NCI-H1436 treated with DMSO at 0.1 percent for 48 hours (cell line): ENCODE results near the gene UTY.

Experiments
- DNase-seq: peaks from one replicate; lab custom pipeline; 2025; lab: John Stamatoyannopoulos, UW

UTY gene

DNA sequence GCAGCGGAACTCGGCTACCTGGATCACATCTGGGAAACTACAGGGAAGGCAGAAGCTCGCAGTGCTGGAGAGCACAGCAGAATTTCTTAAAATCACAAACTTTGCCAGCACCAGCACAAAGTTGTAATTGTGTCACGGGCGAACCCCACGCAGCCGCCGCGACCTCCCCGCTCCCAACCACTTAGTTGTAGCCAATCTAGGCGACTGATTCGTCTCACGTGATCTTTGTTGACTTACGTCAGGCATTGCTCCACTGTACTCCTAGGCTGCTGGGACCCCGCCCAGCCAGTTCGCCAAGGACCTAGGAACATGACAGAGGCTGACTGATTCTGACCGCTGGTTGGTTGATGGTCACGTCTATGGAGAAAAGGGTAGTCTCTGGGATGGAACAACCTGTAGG, at the start of gene UTY:
TSS of gene UTY (minus strand) at position 206 of the 400 bp plus-strand sequence. CDS start 368 bp downstream, outside the sequence.
- DNase-seq = no peak

GRCh38 chrY:13520474-13520873, 40.6 kb upstream of the UTY start:
- no peak for DNase-seq

DNA sequence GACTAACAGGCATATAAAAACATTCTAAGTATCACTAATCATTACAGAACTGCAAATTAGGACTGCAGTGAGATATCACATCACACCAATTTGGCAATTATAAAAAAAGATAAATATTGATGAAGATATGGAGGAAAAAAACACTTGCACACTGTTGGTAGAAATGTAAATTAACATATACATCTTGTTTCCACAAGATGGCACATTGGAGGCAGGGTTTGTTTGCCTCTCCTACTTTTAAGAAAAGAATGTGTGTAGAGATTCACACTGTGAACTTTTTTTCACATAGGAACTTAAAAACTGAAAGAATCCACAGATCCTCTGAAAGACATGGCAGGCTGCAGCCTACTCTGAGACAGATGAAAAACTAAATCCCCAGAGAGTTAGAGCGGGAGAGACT, 21.4 kb upstream of the UTY start:
- no peak for DNase-seq

- DNase-seq = no peak
Measured at GRCh38 chrY:13493737-13494136, 13.9 kb upstream of the UTY start.

GRCh38 chrY:13492408-13492807, 12.6 kb upstream of the UTY start:
- no peak for DNase-seq

DNA sequence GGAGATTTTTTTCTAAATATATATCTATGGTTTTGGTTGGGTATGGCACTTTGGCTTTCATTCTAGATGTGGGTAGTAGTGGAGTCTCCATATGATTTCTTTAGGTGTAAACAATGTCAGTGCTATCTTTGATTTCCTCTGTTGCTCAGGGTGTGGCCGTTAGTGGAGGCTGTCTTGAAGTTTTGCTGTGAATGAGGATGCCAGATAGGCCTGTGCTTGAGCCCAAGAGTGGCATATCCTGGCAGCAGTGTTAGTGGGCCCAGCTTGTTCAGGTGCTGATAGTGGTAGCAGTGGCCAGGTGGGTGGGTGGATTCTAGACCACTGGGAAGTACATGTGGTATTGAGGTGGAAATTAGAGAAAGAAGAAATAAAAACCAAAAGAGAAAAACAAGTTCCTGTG, 8.9 kb upstream of the UTY start:
- DNase-seq = no peak

- DNase-seq = no peak
Measured at GRCh38 chrY:13479121-13479711, 617 bp downstream of the UTY start.

DNA sequence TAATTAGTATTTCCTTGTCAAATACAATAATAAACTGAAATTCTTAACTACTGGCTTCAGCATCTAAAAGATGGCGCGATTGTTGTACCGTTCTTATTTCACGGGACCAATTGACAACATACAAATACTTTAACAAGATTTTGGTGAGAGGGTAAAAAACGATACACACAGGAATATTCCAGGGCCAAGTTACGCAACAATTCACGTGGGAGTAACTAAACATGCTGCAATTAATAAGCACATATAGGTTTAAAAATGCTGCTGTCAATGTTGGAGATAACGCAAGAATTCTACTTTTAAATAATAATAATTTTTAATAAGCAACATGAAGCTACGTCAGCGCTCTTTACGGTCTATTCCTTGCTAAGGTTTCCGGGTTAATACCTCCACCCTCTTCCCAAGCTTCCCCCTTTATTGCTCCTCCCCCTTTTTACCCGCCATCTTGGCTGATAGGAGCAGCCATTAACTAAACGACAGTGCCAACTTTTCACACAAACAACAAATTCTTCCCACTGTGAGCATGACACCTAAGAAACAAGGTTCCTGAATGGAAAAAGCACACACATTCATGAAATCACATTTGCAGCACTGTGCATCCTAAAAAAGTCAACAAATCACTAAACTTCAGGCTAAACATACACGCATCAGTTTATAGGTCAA, 1.6 kb downstream of the UTY start:
- no peak for DNase-seq

GRCh38 chrY:13474997-13475396, 4.8 kb downstream of the UTY start:
- no peak for DNase-seq

DNA sequence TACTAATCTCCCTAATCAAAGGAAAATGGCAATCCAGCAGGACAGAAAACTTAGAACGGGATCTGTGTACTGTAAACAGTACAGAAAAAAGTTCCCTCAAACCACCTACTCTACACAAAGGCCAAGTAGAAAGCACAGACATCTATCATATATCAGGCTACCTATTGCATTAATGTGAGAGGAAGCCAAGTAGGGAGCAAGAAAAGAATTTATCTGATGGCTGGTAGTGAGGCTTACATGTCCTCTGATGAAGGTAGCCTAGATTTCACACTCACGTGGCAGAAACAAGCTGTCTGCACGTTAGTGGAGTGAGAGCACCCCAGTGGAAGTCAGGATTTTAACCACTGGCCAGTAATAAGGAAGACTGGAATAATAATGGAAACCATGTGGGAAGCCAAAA, 28.3 kb downstream of the UTY start:
- no peak for DNase-seq

DNA sequence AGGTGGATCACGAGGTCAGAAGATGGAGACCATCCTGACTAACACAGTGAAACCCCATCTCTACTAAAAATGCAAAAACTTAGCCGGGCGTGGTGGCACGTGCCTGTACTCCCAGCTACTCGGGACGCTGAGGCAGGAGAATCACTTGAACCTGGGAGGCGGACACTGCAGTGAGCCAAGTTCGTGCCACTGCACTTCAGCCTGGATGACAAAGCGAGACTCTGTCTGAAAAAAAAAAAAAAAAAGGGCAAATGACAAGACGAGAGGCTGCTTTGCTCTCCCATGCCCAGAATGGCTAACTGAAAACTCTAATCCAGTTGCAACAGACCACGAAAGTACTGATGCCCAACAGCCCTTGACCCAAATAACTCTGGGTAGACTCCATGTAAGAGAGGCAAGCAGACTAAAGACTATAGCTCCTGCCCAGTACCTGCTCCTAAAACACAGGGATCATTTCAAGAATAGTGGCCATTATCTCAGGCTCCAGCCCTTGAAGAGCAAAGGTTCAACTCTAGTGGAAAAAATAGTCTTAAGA, 29.2 kb downstream of the UTY start:
- no peak for DNase-seq

- DNase-seq = no peak
Measured at GRCh38 chrY:13445566-13445965, 34.3 kb downstream of the UTY start.

DNA sequence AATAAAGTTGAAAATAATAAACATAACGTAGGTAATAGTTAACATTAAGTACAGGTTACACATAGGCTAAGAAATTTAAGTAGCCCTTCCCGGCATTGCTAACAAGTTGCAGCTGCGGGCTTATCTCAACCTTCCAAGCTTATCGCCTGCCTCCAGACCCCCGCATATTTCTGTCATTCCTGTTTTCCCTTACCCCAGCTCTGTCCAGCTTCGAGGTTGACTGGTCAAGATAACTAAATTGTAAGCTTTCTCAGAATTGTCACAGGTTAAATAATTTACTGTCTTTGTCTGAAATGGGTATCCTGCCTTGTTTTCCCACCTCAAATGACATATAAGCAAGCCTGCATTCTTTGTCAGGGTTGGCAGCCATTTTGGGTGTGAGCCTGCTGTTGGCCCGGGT, 36.7 kb downstream of the UTY start:
- no peak for DNase-seq

DNA sequence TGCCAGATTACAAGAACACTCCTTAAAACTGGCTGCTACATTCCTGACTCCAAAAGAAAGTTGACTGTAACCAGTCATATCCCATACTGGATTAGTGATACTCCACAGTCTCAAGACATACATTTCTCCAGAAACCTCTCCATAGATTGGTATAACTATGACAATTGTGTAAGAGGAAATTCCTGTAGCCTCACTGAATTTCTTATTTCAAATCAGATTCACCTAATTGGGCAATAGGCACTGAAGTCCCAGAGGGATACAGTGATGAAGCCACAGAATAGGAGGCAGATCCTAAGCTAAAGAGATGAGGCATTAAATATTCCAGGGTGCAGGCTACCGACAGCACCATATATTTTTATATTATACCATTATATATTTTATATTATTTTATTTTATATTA, 39.0 kb downstream of the UTY start:
- no peak for DNase-seq

DNA sequence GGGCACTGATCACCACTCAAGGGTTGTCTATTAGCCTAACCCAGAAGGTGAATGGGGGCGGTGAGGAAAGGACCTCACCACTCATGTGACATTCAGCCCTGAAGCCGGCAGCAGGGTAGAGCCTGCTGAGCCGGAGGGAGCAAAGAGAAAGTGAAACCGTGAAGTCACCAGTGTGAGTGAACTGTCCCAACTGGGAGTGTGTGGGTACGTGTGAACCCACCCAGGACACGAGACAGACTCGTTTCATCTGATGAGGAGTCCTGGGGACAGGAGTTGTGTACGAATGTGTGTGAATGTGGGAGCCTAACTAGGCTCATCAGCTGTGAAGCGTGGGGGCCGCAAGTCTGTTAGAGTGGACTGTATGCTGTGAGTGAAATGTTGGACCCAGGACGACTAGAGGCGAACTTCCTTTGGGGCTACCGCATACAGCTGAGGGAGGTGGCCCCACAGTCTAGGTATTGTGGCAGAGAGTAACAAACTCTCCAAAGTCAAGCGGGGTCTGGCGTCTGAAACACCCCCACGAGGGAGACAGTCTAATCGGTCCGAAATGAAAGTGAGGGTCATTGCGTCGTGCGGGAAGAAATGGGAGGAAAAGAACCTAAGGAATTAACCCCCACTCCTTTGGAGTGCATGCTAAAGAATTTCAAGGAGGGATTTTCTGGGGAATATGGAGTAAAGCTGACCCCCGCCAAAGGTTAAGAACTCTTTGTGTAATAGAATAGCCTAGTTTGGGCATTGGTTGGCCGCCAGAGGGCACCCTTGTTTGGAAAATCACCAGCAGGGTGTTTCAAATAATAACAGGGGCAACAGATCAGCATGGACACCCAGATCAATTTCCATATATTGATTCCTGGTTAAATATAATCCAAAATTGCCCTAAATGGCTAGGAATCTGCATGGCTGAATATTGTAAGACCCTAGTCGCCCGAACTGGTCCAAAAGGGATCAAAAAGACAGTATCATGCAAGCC, 43.6 kb downstream of the UTY start:
- DNase-seq = no peak

DNA sequence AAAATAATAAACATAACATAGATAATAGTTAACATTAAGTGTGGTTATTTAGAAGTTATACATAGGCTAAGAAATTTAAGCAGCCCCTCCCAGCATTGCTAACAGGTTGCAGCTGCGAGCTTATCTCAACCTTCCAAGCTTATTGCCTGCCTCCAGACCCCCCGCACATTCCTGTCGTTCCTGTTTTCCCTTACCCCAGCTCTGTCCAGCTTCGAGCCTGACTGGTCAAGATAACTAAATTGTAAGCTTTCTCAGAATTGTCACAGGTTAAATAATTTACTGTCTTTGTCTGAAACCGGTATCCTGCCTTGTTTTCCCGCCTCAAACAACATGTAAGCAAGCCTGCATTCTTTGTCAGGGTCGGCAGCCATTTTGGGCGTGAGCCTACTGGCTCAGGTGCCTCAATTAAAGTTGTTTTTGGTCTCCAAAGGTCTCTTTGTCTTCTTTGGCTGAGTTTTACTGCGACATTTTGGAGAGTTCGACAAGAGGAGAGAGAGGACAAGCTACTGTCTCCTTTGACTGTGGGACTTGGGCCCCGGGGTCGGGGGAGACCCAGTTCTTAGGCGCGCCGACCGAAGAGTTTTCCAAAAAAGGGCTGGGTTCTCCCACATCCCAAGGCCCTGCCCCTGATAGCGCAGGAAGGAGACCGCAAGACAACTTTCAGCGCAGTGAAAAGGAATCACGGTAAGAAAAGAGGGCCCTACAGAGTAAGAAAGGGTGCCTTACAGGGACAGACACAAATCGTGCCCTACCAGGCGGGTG, 44.4 kb downstream of the UTY start:
- DNase-seq = no peak

DNA sequence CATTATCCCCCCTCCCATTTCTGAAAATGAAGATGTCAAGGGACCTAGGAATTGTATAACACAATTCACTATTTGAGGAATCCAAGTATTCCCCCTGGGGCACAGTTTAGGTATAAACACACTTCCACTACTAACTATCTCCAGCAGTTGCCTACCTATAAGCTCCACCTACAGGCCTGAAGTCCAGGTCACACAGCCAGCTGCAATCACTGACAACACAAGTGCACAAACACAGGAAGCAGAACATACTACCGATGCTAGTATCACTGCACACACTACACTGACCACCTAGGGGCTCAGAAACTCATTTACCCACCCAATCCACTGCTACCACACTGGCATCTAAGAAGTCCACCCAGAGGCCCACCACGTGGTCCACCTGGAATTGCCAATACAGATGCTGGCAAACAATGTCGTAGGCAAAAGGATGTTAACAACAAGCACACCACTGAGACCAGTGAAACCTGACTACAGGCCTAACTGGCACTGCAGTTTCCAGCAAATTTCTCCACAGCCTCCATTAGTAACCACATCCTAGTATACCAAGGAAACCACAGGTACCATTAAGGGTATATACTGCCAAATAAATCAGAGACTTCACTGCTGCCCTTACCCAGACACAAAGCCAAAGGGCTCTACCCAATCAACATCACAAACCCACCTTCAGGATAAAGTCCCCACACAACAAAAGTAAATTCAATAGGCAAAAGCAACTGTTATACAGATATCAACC, 47.4 kb downstream of the UTY start:
- no peak for DNase-seq

GRCh38 chrY:13429551-13429950, 50.3 kb downstream of the UTY start:
- no peak for DNase-seq

DNA sequence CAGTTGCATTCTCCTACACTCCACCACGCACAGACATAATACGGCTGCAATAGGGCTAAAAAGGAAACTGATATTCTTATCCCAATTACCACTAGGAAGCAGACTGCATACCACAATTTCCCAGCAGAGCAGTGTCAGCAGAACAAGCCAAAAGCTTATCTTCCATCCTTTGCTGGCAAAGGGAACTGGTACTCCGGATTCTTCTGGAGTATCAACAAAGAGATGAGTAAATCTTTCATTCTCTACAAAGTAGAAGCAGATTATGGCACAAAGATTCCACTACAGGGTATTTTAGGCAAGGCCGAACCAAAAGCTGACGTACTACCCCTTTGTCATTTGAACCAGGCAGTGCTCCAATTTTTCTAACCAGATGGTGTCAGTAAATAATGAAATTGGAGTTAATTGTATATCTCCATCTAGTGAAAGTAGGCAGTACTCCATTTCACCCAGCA, 56.5 kb downstream of the UTY start:
- DNase-seq = no peak

DNA sequence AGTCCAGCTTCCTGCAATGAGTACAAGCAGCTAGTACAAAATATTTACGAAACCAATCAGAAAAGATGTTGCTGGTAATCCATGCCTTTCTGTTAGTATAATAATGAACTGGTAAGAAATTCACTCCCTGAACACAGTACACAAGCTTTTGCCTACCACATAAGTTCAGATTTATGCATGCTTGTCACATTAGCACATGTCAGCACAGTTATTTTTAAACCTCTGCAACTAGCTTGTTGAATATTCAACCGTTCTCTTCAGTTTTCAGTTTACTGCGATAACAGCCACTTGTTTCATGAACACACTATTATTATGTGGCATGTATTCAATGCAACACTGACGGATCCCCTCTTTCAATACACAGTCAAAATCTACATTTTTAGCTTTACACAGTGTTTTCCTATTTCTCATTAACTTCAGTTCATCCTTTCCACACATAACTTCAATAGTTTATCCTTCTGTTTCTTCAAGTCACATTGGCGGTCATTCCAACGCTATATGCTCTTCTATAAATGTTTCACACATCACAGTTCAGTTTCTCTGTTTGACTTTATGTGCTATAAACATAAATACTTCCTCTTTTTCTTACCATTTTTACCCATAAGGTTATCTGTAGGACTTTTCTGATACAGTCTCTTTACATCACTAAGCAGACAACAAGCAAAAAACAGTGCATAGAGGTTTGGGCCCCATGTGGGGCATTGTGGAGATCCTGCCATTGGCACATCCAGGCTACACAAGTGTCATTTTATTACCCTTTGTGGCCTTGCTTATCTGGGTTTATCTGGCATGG, 62.8 kb downstream of the UTY start:
- no peak for DNase-seq
